GM13977 (cell line): ENCODE results near the gene IP6K1.

Experiments used
- DNase-seq: peaks from one replicate; pipeline ENCODE4 v3.0.0; 2012; ENCODE audit warnings: low spot score
- CTCF ChIP-seq: IDR thresholded peaks from 2 replicates; pipeline ENCODE4 v1.5.1; 2012; ENCODE audit warnings: mild to moderate bottlenecking, control low read depth; ENCODE audit not compliant: insufficient read depth; ENCODE audit errors: extremely low read depth, missing control alignments
- in situ Hi-C: fragments of 300-500 bp; cut with MboI; formaldehyde crosslinking; loops from one replicate; pipeline ENCODE4 v1.12.0; 2022; ENCODE audit warnings: low sequenced_read_pairs, low pct_unique_long_range_greater_than_20kb, mixed read lengths, inconsistent platforms; ENCODE audit not compliant: unreplicated experiment

The IP6K1 gene

GRCh38 chr3:49719214-49719884 is 67.0 kb downstream of the IP6K1 start, which contains the start of gene AMIGO3:
Gene AMIGO3 (minus strand): TSS chr3:49719684. CDS start chr3:49719465, 219 bp downstream.
- peak; percentile 97 for DNase-seq
- peak; percentile 56 for TF ChIP-seq CTCF
- in situ Hi-C loops = no loop called here

GRCh38 chr3:49718858-49719213 is 67.5 kb downstream of the IP6K1 start:
- DNase-seq = no peak
- in situ Hi-C loops = no loop called here
- TF ChIP-seq CTCF = peak; percentile 8

- in situ Hi-C loops = no loop called here
- no peak for DNase-seq
- no peak for TF ChIP-seq CTCF
Measured at GRCh38 chr3:49717959-49718857, 68.1 kb downstream of the IP6K1 start.

GRCh38 chr3:49717211-49717958 is 69.0 kb downstream of the IP6K1 start:
- in situ Hi-C loops = no loop called here
- TF ChIP-seq CTCF = no peak
- no peak for DNase-seq

- no peak for DNase-seq
- in situ Hi-C loops = no loop called here
- TF ChIP-seq CTCF = no peak
Measured at GRCh38 chr3:49716691-49717210, 69.6 kb downstream of the IP6K1 start.

- in situ Hi-C loops = no loop called here
- DNase-seq = no peak
Measured at GRCh38 chr3:49716169-49716568, 70.2 kb downstream of the IP6K1 start.

More at GRCh38 chr3:49716169-49716568, 70.2 kb downstream of the IP6K1 start:
- TF ChIP-seq CTCF = no peak
